Spleen (tissue), 11 donors: ENCODE results near the gene CFAP161. TPM values are rescaled to one million over a fixed set of nuclear protein-coding genes. Genes with fewer than 3 reads are reported as not detected.

Experiments
- DNase-seq: peaks from one replicate; pipeline ENCODE4 v3.0.0-alpha.2; 2020
- H3K27ac ChIP-seq, 8 donors: fragments of 200-600 bp; sonication (generic) in 7 of 8; 1 replicate in 4 of 8; 2 replicates in 4 of 8; pipeline versions ENCODE4 v1.5.0 to v1.8.0; 2016 to 2021; ENCODE audit warnings: inconsistent platforms in 4 of 8, mild to moderate bottlenecking in 4 of 8, moderate library complexity in 1 of 8
- H3K27me3 ChIP-seq, 7 donors: fragments of 200-600 bp; sonication (generic) in 6 of 7; replicated peaks in 1 of 7; 1 replicate in 4 of 7; 2 replicates in 3 of 7; pipeline versions ENCODE4 v1.5.0 to v1.8.0; 2016 to 2021; ENCODE audit warnings: inconsistent platforms in 3 of 7, mild to moderate bottlenecking in 1 of 7
- H3K36me3 ChIP-seq, 6 donors: fragments of 200-600 bp; sonication (generic) in 5 of 6; 1 replicate in 4 of 6; 2 replicates in 2 of 6; pipeline versions ENCODE4 v1.5.0 to v1.8.0; 2016 to 2021; ENCODE audit warnings: inconsistent platforms in 2 of 6
- H3K4me1 ChIP-seq, 6 donors: fragments of 200-600 bp; sonication (generic) in 5 of 6; 1 replicate in 3 of 6; 2 replicates in 3 of 6; pipeline versions ENCODE4 v1.5.0 to v1.8.0; 2016 to 2021; ENCODE audit warnings: inconsistent platforms in 3 of 6
- H3K4me3 ChIP-seq, 8 donors: fragments of 200-600 bp; sonication (generic) in 7 of 8; 1 replicate in 4 of 8; 2 replicates in 4 of 8; pipeline versions ENCODE4 v1.5.0 to v1.8.0; 2016 to 2021; ENCODE audit warnings: inconsistent platforms in 4 of 8, mild to moderate bottlenecking in 4 of 8, moderate library complexity in 2 of 8
- H3K9me3 ChIP-seq, 8 donors: fragments of 200-600 bp; sonication (generic) in 7 of 8; 1 replicate in 4 of 8; 2 replicates in 4 of 8; pipeline versions ENCODE4 v1.5.0 to v1.8.0; 2016 to 2021; ENCODE audit warnings: inconsistent platforms in 4 of 8
- POLR2A ChIP-seq, 3 donors: fragments of 450-650 bp; IDR thresholded peaks; one replicate each; pipeline ENCODE4 v1.5.1; 2017; ENCODE audit warnings: antibody characterized with exemption in 3 of 3, mild to moderate bottlenecking in 1 of 3
- POLR2AphosphoS5 ChIP-seq, 3 donors: sonication (generic); formaldehyde crosslinking; IDR thresholded peaks; one replicate each; pipeline ENCODE4 v1.5.1; 2017; ENCODE audit warnings: antibody characterized with exemption in 3 of 3
- WGBS, 5 donors: extraction: QIAGEN DNeasy Blood & Tissue Kit in 3 of 5; methylation state at CpG; one replicate each; pipeline versions ENCODE4 v1.1.5 to v1.1.7; 2013 to 2018; 5-methylcytosine and 5-hydroxymethylcytosine counted together
- intact Hi-C: fragments of 100-400 bp; cut with DNase I; formaldehyde crosslinking; loops from one replicate; pipeline ENCODE4 v1.15.0; 2023; ENCODE audit warnings: low total_unique reads
- polyA plus RNA-seq, 3 donors: library from polyadenylated mRNA; stranded (reverse); fragments of 200-250 nt; gene quantifications; one replicate each; pipeline ENCODE4 v1.2.1, GENCODE V29; 2013
- total RNA-seq, 7 donors: library from RNA; depleted of rRNA in 3 of 7; stranded (reverse); fragments of >200 nt in 3 of 7; fragmentation: NEBNext Ultra II Directional in 4 of 7; extraction: Animal tissue kit (Norgen Biotek cat#: 25700) in 4 of 7; gene quantifications; one replicate each; pipeline versions ENCODE4 v1.1.0 to v1.2.1, GENCODE V29; 2016 to 2021
- TF ChIP-seq, protein P1 (sequence below), 11 experiments: fragments of 200-600 bp in 7 of 11; fragments of 450-650 bp in 4 of 11; sonication (generic) in 4 of 11; IDR thresholded peaks in 8 of 11; conservative IDR thresholded peaks in 3 of 11; 1 replicate in 7 of 11; 2 replicates in 4 of 11; pipeline versions ENCODE4 v1.4.0 to v1.8.0; 2016 to 2021; ENCODE audit warnings: antibody characterized with exemption in 11 of 11, inconsistent platforms in 4 of 11, mild to moderate bottlenecking in 1 of 11
- donor health status: healthy with polysubstance abuse.
- donor health status: DM: no; HTN: no; CAD: no; lungs with moderate emphysema.
- donor health status: DM: no; HTN: no; CAD: no.
- donor health status: Bipolar disorder and iron deficiency.
- donor health status: healthy.
- donor health status: DM: no; HTN: no; CAD: no.
- donor health status: DM: yes; HTN: yes; CAD: no.

Gene CFAP161
- total and polyA plus RNA-seq, 10 donors = 0.06 to 2.0 (median 0.48) TPM; not detected in 3

DNA sequence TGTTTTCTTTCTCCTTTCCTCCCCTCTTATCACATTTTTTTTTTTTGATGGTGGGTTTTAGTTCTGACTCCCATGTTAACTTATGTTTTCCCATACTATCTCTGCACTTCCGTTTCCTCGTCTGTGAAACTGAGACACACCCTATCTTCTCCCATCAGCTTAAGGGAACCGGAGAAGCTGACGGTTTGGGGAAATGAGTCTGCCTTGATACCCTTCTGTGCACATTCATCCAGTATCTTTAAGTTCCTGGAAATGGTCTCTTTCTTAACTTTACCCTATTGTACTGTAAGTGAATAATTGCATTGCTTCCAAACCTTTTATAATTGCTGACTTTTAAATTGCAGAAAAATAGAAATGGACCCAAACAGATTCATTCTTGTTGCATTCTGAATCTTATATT is 26.2 kb upstream of the CFAP161 start:
- Histone ChIP-seq H3K4me1 (peaks cover 0 to 6% (median 0%) of the 10 kb centered on the region in 6 donors), H3K9me3 (no peaks in the 10 kb centered on the region), H3K27me3 (peaks cover 0 to 11% (median 0%) of the 10 kb centered on the region in 7 donors), H3K4me3 (no peak overlapping the region), H3K36me3 (no peaks in the 10 kb centered on the region), H3K27ac (no peak overlapping the region)
- TF ChIP-seq POLR2A (IDR thresholded peaks at IDR 0.05) (no peak), POLR2AphosphoS5 (IDR thresholded peaks at IDR 0.05) (no peak)
- TF ChIP-seq, protein P1, sequence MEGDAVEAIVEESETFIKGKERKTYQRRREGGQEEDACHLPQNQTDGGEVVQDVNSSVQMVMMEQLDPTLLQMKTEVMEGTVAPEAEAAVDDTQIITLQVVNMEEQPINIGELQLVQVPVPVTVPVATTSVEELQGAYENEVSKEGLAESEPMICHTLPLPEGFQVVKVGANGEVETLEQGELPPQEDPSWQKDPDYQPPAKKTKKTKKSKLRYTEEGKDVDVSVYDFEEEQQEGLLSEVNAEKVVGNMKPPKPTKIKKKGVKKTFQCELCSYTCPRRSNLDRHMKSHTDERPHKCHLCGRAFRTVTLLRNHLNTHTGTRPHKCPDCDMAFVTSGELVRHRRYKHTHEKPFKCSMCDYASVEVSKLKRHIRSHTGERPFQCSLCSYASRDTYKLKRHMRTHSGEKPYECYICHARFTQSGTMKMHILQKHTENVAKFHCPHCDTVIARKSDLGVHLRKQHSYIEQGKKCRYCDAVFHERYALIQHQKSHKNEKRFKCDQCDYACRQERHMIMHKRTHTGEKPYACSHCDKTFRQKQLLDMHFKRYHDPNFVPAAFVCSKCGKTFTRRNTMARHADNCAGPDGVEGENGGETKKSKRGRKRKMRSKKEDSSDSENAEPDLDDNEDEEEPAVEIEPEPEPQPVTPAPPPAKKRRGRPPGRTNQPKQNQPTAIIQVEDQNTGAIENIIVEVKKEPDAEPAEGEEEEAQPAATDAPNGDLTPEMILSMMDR (IDR thresholded peaks at IDR 0.05 in 8 of 11, conservative IDR thresholded peaks at IDR 0.05 in 3 of 11) = no peak
- intact Hi-C loops = loop anchor here (10.0 kb wide), 1 partner anchor 113 kb away; no protein-coding TSS in a partner anchor
- WGBS, 5 donors = 53 to 75% (median 68%) methylated on average over 4 of the region's 4 CpGs
- no peak for DNase-seq

- DNase-seq = no peak
- Histone ChIP-seq H3K4me1 (peaks cover 0 to 11% (median 0%) of the 10 kb centered on the region in 6 donors), H3K9me3 (no peaks in the 10 kb centered on the region), H3K36me3 (no peaks in the 10 kb centered on the region), H3K27me3 (peaks cover 0 to 7% (median 0%) of the 10 kb centered on the region in 7 donors), H3K4me3 (no peak overlapping the region), H3K27ac (no peak overlapping the region)
- 7 to 13% (median 11%) methylated on average over 1 of the region's 1 CpG for WGBS, 5 donors
- no peak for TF ChIP-seq POLR2A (IDR thresholded peaks at IDR 0.05)
- TF ChIP-seq, protein P1 (IDR thresholded peaks at IDR 0.05 in 8 of 11, conservative IDR thresholded peaks at IDR 0.05 in 3 of 11) = peak in 8 of 11 experiments; percentile 12 to 60 (median 46)
- intact Hi-C loops = loop anchor here (10.0 kb wide), 1 partner anchor 114 kb away; no protein-coding TSS in a partner anchor
Observed at GRCh38 chr15:81108427-81108826, 25.6 kb upstream of the CFAP161 start.

- WGBS, 5 donors = 62 to 78% (median 68%) methylated on average over 4 of the region's 4 CpGs
- Histone ChIP-seq H3K27ac (no peak overlapping the region), H3K27me3 (peaks cover 0 to 6% (median 0%) of the 10 kb centered on the region in 7 donors), H3K9me3 (no peaks in the 10 kb centered on the region), H3K4me1 (peaks cover 0 to 11% (median 0%) of the 10 kb centered on the region in 6 donors), H3K4me3 (no peak overlapping the region), H3K36me3 (no peaks in the 10 kb centered on the region)
- TF ChIP-seq, protein P1 (IDR thresholded peaks at IDR 0.05 in 8 of 11, conservative IDR thresholded peaks at IDR 0.05 in 3 of 11) = no peak
- no peak for TF ChIP-seq POLR2AphosphoS5 (IDR thresholded peaks at IDR 0.05)
- TF ChIP-seq POLR2A (IDR thresholded peaks at IDR 0.05) = no peak
- DNase-seq = no peak
- intact Hi-C loops = no loop called here
Observed at GRCh38 chr15:81111018-81111417, 23.1 kb upstream of the CFAP161 start.

- Histone ChIP-seq H3K9me3 (no peaks in the 10 kb centered on the region), H3K4me3 (no peak overlapping the region), H3K36me3 (no peaks in the 10 kb centered on the region), H3K27ac (no peak overlapping the region), H3K4me1 (peaks cover 0 to 11% (median 0%) of the 10 kb centered on the region in 6 donors), H3K27me3 (peaks cover 0 to 8% (median 0%) of the 10 kb centered on the region in 7 donors)
- 64 to 69% (median 67%) methylated on average over 6 of the region's 6 CpGs for WGBS, 5 donors
- intact Hi-C loops = no loop called here
- TF ChIP-seq POLR2AphosphoS5 (IDR thresholded peaks at IDR 0.05) = no peak
- no peak for DNase-seq
Observed at GRCh38 chr15:81111510-81112470, 22.3 kb upstream of the CFAP161 start.
